Measurements from ENCODE around the gene DPY19L1.
"Not testable (repeated sequence)": the region's sequence is repeated elsewhere in the genome, so short reads cannot be mapped to it uniquely, and the experiment has no call there.

Gene DPY19L1

GRCh38 chr7:34985155-34985554, 52.1 kb downstream of the DPY19L1 start:
- not testable (repeated sequence) for DNase-seq

GRCh38 chr7:34984140-34984539, 53.1 kb downstream of the DPY19L1 start:
- not testable (repeated sequence) for DNase-seq

DNA sequence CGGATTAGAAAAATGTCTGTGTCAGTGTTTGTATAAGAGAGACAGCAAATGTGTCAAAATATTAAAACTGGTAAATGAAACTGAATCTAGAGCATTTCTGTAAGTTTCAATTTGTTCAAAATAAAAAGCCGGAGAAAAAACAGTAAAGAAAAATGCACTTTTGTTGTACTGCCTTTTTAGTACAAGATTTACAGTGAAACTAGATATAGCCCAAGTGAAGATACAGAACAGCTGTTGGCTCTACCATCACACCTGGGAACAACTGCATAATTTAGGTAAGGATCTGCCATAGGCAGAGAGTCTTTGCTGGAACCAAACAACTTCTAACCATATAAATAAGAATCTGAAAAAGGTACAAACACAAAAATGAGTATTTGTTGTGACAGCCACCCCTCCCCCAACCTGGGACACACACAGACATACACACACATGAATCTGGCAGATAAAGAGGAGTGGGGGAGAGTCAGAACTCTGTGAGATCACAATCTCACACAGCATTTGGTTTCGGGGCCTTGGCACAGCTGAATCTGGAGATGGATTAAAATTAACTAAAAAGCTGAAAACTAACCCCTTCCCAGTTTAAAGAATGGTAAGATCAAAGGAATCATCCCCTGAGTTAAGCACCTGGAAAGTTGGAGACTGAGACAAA, 54.8 kb downstream of the DPY19L1 start:
- no peak for DNase-seq

DNA sequence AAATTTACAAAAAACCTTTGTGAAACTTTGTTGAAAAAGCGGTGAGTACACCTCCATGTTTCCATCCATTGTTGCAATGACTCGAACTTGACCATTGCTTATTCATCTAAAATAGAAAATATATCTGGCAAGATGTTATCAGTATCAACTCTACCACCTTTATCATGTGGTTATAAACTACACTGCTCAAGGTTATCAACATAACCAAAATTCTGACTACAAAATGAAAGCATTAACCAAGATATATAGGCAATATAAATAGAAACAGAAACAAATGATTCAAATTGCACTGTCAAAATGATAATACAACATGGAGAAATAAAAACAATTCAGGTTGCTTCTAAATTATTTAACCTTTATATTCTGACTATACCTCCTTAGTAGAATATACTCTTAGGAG, 58.2 kb downstream of the DPY19L1 start:
- not testable (repeated sequence) for DNase-seq

DNA sequence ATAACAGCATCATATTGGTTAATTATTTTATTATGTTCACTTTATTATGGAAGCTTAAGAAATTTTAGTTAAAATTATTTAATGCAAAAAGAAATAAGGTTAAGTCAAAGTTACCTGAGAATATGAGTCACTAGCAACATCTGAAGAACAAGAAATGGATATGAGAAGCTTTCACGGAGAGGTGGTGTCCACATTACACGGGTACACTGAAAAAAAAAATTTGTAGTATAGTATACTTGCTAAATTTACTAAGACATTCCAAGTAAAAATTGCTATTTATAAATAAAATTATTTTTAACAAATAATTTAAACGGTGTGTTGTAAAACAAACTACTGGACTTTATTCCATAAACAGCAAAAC, 63.9 kb downstream of the DPY19L1 start:
- no peak for DNase-seq

- DNase-seq, result not testable (repeated sequence)
Observed at GRCh38 chr7:34972739-34973399, 64.4 kb downstream of the DPY19L1 start.

DNA sequence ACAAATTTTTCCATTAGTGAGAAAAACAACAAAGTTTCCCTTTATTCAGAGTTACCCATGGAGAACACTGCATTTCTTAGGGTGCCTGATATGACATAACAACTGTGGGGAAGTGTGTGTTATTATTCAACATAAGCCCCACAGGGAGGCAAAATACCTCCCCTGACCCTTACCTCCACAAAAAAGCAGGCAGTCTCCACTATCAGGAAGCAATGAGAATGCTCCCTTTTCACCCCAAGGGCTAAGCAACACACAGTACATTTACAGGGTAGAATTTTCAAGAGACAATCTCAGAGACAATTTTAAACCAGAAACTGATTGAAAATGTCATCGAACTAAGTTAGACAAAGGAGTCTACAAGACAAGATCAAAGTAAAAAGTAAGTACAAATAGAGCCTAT, 69.5 kb downstream of the DPY19L1 start:
- not testable (repeated sequence) for DNase-seq

DNA sequence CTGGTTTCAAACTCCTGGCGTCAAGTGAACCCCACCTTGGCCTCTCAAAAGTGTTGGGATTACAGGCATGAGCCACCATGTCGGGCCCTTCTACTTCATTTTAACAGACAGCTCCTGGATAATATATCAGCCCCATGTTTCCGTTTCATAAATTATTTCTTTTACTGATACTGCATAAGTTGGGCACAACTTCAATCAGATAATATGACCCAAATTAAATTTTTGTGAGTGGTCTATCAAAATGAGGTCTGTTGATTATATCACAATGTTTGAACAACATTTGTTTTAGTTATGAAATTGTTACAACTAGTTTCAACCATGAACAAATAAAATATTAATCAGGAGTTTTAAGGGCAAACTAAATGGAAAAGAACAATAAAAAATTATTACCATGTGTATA, 70.8 kb downstream of the DPY19L1 start:
- DNase-seq, result not testable (repeated sequence)

- no peak for DNase-seq
Observed at GRCh38 chr7:34958021-34958420, 79.3 kb downstream of the DPY19L1 start.

DNA sequence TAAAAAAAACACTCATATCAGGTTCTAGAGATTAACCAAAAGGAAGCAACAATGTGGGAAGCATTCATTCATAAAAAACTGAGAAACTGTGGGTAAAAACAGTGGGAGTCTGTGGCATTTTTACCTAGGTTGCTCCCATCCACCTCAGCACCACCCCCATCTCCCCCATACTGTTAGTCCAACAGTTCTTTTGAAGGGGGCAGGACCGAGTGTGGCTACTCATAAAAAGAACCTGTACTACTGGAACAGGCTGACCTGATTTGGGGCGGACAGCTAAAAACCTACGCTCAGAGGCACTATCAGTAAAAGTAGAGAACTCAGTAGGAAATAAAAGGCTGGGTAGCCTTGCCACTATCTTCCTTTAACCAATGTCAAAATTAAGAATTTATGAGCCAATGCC, 84.5 kb downstream of the DPY19L1 start:
- no peak for DNase-seq

DNA sequence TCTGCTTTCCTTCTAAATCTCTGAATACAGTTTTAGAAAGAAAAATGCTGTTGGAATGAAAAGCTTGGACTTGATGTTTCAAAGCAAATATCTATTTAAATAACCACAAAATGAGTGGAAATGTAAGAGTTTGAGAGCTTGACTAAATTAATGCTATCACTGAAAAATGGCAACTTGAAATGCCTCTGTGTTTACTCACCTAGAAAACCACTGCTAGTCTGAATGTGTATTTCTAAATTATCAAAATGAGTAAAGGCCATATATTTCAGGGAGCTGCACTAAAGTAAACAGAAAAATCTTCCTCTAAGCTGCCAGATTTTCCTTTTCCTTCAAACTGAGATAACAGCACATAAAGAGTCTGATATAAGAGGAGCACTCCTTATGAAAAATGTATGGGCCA, 87.9 kb downstream of the DPY19L1 start:
- no peak for DNase-seq

- not testable (repeated sequence) for DNase-seq
Observed at GRCh38 chr7:34947427-34947826, 89.9 kb downstream of the DPY19L1 start.

DNA sequence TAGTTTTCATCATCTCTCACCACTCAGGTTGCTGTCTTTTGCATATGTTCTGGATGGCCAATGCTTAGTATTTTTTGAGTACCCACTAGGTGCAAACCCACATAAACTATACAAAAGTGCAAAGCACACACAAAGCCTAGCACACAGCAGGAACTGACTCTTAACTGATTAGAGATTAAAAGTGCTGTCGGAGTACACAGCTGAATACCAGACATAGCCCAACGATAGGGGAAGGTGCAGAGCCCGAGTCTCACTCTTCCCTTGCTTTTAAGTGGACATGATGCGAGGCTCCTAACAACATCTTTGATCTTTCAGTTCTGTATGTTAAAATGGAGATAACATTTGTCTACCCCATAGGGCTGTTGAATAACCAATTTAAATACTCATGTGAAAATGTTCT, 90.8 kb downstream of the DPY19L1 start:
- no peak for DNase-seq

GRCh38 chr7:34945894-34946477, 91.3 kb downstream of the DPY19L1 start:
- not testable (repeated sequence) for DNase-seq

DNA sequence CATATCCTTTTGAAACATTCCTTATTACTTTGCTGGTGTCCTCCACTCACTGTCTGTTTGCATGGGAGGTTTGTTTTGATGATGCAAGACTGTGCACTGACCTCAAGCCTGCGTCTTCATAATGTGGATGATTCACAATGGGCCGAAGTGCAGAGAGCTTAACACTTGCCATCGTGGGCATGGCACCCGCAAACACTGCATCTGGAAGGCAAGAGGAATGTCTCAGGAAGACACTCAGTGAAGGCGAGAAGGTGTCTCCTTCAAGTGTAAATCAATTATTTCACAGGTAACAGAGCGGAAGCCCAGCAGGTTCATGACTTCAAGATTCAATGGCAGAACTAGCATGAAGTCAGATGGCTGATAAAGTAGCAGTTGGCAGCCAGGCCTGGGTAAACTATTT, 98.1 kb downstream of the DPY19L1 start:
- no peak for DNase-seq

DNA sequence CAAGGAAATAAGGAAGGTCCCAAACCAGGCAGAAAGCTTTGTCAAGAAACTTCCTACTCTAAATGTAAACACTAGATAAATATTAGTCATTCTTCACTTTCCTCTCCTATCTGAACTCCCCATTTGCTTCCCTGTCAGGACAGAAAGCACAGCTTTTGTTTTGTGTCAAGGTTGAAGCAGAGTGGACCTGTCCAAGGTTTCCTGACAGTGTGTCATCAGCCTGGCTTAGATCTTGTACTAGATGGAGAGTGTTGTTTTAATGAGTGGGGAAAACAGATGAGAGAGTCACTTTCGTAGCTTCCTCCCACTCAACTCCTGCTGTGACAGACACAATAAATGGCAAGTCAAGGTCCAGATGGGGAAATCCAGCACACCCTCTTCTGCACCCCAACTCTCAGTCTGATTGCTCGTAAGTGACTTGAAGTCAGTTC, 101.5 kb downstream of the DPY19L1 start:
- DNase-seq, result not testable (repeated sequence)

DNA sequence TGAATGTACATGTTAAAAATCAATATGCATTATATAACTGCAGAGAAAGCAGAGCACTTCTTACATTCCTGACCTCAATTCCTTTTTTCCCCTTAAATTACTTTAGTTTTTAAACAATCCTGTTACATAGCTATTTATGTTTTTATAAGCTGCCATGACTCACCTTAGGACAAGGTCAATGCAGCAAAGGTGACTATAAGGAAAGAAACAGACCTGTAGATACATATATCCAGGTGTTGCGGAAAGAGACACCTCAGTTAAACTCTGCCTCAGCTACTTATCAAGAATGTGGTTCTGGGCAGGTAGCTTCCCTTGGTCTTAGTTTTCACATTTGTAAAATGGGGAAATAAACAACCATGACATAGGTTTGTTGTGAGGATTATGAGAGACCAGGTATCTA, 105.5 kb downstream of the DPY19L1 start:
- no peak for DNase-seq

GRCh38 chr7:34929783-34930182, 107.5 kb downstream of the DPY19L1 start:
- DNase-seq, result not testable (repeated sequence)

DNA sequence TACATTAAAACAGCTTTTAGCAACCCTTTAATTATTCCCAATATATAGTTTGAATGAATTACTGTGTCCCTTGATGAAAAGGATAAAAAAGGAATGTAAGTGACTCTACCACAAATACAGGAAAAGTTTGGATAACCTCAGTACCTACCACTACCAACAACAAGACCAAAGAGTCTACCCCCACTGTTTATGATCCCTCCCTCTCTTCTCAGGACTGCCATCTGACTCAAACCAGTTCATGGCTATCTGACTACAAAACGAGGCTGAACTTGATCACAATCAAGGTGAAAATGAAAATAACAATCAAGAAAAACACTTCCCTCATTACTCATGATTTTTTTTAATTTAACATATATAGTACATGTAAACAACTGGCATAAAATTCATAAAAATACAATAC, 108.7 kb downstream of the DPY19L1 start:
- DNase-seq, result no peak

DNA sequence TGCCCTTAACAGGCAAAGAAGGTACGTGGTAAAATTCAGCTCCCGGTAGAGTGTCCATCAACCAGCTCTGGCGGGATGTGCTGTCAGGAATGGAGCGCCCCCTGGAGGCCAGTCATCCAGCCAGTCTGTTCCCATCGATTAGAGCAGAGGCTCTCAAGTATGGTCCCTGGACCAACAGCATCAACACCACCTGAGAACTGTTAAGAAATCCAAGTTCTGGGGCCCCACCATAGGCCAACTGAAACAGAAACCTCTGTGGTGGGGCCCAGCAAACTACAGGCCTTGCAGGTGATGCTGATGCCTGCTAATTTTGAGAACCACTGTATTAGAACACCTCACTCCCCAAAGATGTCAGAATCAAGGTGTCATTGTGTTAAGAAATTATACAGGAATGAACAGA, 109.2 kb downstream of the DPY19L1 start:
- peak; percentile 26 for DNase-seq

GRCh38 chr7:34920470-34920869, 116.8 kb downstream of the DPY19L1 start:
- not testable (repeated sequence) for DNase-seq

DNA sequence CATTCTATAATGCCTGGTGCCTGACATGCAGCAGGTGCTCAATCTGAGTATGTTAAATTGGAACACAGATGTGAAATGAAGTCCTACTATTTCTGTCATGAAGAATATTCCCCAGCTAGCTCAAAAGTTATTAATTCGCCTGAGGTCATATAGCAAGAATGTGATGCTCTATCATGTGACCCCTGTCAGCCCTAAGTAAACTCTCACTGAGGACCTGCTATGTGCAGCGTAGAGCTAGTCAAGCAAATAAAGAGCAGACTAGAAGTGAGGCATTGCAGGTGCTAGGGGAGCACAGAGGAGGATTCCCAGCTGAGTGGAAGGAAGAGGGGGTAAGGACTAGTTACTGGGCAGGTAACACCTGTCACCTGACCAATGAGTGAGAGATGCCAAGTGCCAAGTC, 118.2 kb downstream of the DPY19L1 start:
- not testable (repeated sequence) for DNase-seq

GRCh38 chr7:34918198-34918861, 119.0 kb downstream of the DPY19L1 start:
- not testable (repeated sequence) for DNase-seq

DNA sequence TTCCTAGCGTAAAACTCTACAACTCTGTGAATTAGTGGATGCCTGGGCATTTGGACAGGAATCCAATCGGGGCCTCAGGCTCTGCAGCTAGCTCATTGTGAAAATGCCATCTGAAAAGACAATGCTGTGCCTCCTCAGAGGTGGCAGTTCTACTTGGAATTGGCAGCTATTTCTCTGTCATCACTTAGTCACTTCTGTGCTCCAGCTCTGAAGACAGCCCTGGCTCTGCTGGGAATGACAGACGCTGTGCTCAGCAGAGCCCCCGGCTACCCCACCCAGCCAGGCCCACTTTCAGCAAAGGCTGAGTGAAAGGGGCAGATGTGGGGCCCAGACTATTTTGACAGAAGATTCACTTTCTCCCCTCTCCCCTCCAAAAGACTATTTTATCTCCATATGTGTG, 119.8 kb downstream of the DPY19L1 start:
- DNase-seq, result not testable (repeated sequence)
